Right atrium auricular region (tissue), 2 donors: ENCODE measurements around the gene MAP4K1. TPM values are rescaled to one million over a fixed set of nuclear protein-coding genes. Genes with fewer than 3 reads are reported as not detected.

Source experiments
- DNase-seq: peaks from one replicate; pipeline ENCODE4 v3.0.0-alpha.2; 2019; ENCODE audit warnings: low spot score
- H3K27ac ChIP-seq, 2 donors: fragments of 200-600 bp; sonication (generic); 1 replicate in 1 of 2; 2 replicates in 1 of 2; pipeline ENCODE4 v1.5.1; 2016 to 2019
- H3K27me3 ChIP-seq, 2 donors: fragments of 200-600 bp; sonication (generic); one replicate each; pipeline versions ENCODE4 v1.5.1 to v1.6.0; 2017 to 2019
- H3K36me3 ChIP-seq: fragments of 200-600 bp; sonication (generic); one replicate; pipeline ENCODE4 v1.5.1; 2016
- H3K4me1 ChIP-seq, 2 donors: fragments of 200-600 bp; sonication (generic); one replicate each; pipeline versions ENCODE4 v1.5.1 to v1.6.0; 2017 to 2019
- H3K4me3 ChIP-seq, 2 donors: fragments of 200-600 bp; sonication (generic); 1 replicate in 1 of 2; 2 replicates in 1 of 2; pipeline ENCODE4 v1.5.1; 2017 to 2019; ENCODE audit warnings: mild to moderate bottlenecking in 1 of 2, moderate library complexity in 1 of 2
- H3K9me3 ChIP-seq, 2 donors: fragments of 200-600 bp; sonication (generic); one replicate each; pipeline ENCODE4 v1.5.1; 2019
- CTCF ChIP-seq, 2 donors: fragments of 200-600 bp; sonication (generic); IDR thresholded peaks; one replicate each; pipeline ENCODE4 v1.5.1; 2019; ENCODE audit warnings: antibody characterized with exemption in 2 of 2
- total RNA-seq, 2 donors: library from RNA; depleted of rRNA; stranded (reverse); fragments of >200 nt; gene quantifications; one replicate each; pipeline ENCODE4 v1.1.0, GENCODE V29; 2016

The MAP4K1 gene
- total RNA-seq, 2 donors from 2014 or later: 0.83 to 4.2 TPM

- Histone ChIP-seq H3K36me3 (no peaks in the 10 kb centered on the region), H3K4me1 (peaks cover 5 to 59% of the 10 kb centered on the region in 2 donors), H3K27me3 (no peaks in the 10 kb centered on the region), H3K27ac (peak overlapping the region; percentile 97 to 98), H3K4me3 (peak overlapping the region; percentile 99), H3K9me3 (no peaks in the 10 kb centered on the region)
- DNase-seq: no peak
- no peak for TF ChIP-seq CTCF (IDR thresholded peaks at IDR 0.05)
Measured at GRCh38 chr19:38649305-38650171, 31.8 kb upstream of the MAP4K1 start.

GRCh38 chr19:38648769-38649304 is 31.1 kb upstream of the MAP4K1 start:
- no peaks in the 10 kb centered on the region for H3K9me3 ChIP-seq
- H3K36me3 ChIP-seq: no peaks in the 10 kb centered on the region
- peak overlapping the region; percentile 99 for H3K4me3 ChIP-seq
- TF ChIP-seq CTCF (IDR thresholded peaks at IDR 0.05): no peak
- peak overlapping the region; percentile 97 to 98 for H3K27ac ChIP-seq
- peaks cover 1 to 52% of the 10 kb centered on the region in 2 donors for H3K4me1 ChIP-seq
- no peaks in the 10 kb centered on the region for H3K27me3 ChIP-seq
- DNase-seq: no peak

- Histone ChIP-seq H3K36me3 (no peaks in the 10 kb centered on the region), H3K9me3 (no peaks in the 10 kb centered on the region), H3K27me3 (no peaks in the 10 kb centered on the region), H3K4me3 (peak overlapping the region; percentile 99), H3K27ac (peak overlapping the region; percentile 97 to 98), H3K4me1 (peaks cover 0 to 46% of the 10 kb centered on the region in 2 donors)
- no peak for DNase-seq
- TF ChIP-seq CTCF (IDR thresholded peaks at IDR 0.05): no peak
Measured at GRCh38 chr19:38647966-38648768, 30.4 kb upstream of the MAP4K1 start.

- H3K27ac ChIP-seq: peak within 1 kb of the TSS; percentile 97 to 98
- no peak for TF ChIP-seq CTCF (IDR thresholded peaks at IDR 0.05)
- peak; percentile 99 for DNase-seq
- peaks cover 0 to 39% of the 10 kb centered on the region in 2 donors for H3K4me1 ChIP-seq
- H3K4me3 ChIP-seq: peak within 1 kb of the TSS; percentile 99
- H3K36me3 ChIP-seq: no peaks in the 10 kb centered on the region
- H3K9me3 ChIP-seq: no peaks in the 10 kb centered on the region
- no peaks in the 10 kb centered on the region for H3K27me3 ChIP-seq
Measured at GRCh38 chr19:38647368-38647965, 29.7 kb upstream of the MAP4K1 start, which contains the start of gene ACTN4. Gene ACTN4 (plus strand): TSS chr19:38647649. CDS start chr19:38647746, 97 bp downstream.

- Histone ChIP-seq H3K9me3 (no peaks in the 10 kb centered on the region), H3K4me1 (peaks cover 0 to 23% of the 10 kb centered on the region in 2 donors), H3K27me3 (no peaks in the 10 kb centered on the region), H3K4me3 (no peak overlapping the region), H3K27ac (no peak overlapping the region), H3K36me3 (no peaks in the 10 kb centered on the region)
- no peak for TF ChIP-seq CTCF (IDR thresholded peaks at IDR 0.05)
- DNase-seq: no peak
Measured at GRCh38 chr19:38644719-38645118, 27.0 kb upstream of the MAP4K1 start.
